Stimulated activated CD4-positive, alpha-beta T cell treated with anti-CD3 and anti-CD28 coated beads, TNF-alpha, amount 100 ng/mL, for 4 hours (primary cell): ENCODE measurements around the gene RPL28.

Experiments
- DNase-seq, 3 experiments: peaks; one replicate each; pipeline ENCODE4 v3.0.0-alpha.2; 2020; ENCODE audit warnings: low read depth in 3 of 3

RPL28 gene

GRCh38 chr19:55373306-55373992 lies 12.3 kb upstream of the RPL28 start:
- no peak for DNase-seq

GRCh38 chr19:55373993-55374757 lies 11.6 kb upstream of the RPL28 start:
- DNase-seq: no peak

- no peak for DNase-seq
Observed at GRCh38 chr19:55376241-55376933, 9.3 kb upstream of the RPL28 start, which contains the start of gene TMEM190. Gene TMEM190 (plus strand): TSS chr19:55376826. CDS start chr19:55376854, 28 bp downstream.

GRCh38 chr19:55377356-55378131 lies 8.2 kb upstream of the RPL28 start:
- DNase-seq: no peak

- no peak for DNase-seq
Observed at GRCh38 chr19:55379174-55379573, 6.6 kb upstream of the RPL28 start.

- DNase-seq: no peak
Observed at GRCh38 chr19:55382013-55382412, 3.7 kb upstream of the RPL28 start.

- no peak for DNase-seq
Observed at GRCh38 chr19:55382522-55383054, 3.1 kb upstream of the RPL28 start.

- peak in 2 of 3 experiments; percentile 24 to 43 for DNase-seq
Observed at GRCh38 chr19:55383279-55384130, 2.2 kb upstream of the RPL28 start.

GRCh38 chr19:55384131-55384919 lies 1.4 kb upstream of the RPL28 start, which contains the start of gene TMEM238:
Gene TMEM238 (minus strand): TSS chr19:55384292. CDS start chr19:55384259, 33 bp downstream.
- peak in 1 of 3 experiments; percentile 47 for DNase-seq

GRCh38 chr19:55384920-55385723 lies 610 bp upstream of the RPL28 start:
- DNase-seq: peak; percentile 87 to 91 (median 91)

GRCh38 chr19:55386493-55386971 lies 800 bp downstream of the RPL28 start:
- DNase-seq: no peak

GRCh38 chr19:55387736-55388497 lies 2.2 kb downstream of the RPL28 start:
- DNase-seq: no peak

GRCh38 chr19:55389386-55390317 lies 3.9 kb downstream of the RPL28 start:
- DNase-seq: no peak

- DNase-seq: no peak
Observed at GRCh38 chr19:55390461-55390880, 4.7 kb downstream of the RPL28 start.

GRCh38 chr19:55391191-55391670 lies 5.5 kb downstream of the RPL28 start:
- no peak for DNase-seq
